CD8-positive, alpha-beta memory T cell (primary cell): ENCODE data around the gene EPN2. TPM values are rescaled to one million over a fixed set of nuclear protein-coding genes. Genes with fewer than 3 reads are reported as not detected.

Experiments used
- CTCF ChIA-PET: fragments of 350-600 bp; sonication (Branson Sonifier 250); formaldehyde crosslinking; loops from one replicate; lab custom pipeline; 2021; ENCODE audit warnings: antibody characterized with exemption; lab: Charles Lee
- POLR2A ChIA-PET: fragments of 350-600 bp; sonication (Branson Sonifier 250); formaldehyde crosslinking; loops from one replicate; lab custom pipeline; 2021; ENCODE audit warnings: antibody characterized with exemption; lab: Charles Lee
- DNase-seq, 5 donors: peaks; one replicate each; pipeline versions ENCODE4 v3.0.0 to v3.0.0-alpha.2; 2020 to 2022; ENCODE audit warnings: mixed read lengths in 1 of 5
- H3K27ac ChIP-seq: one replicate; pipeline ENCODE4 v1.7.0; 2013; ENCODE audit warnings: low read depth, mild to moderate bottlenecking, low read length, moderate library complexity
- H3K27me3 ChIP-seq: 2 replicates; pipeline ENCODE4 v1.7.0; 2013; ENCODE audit warnings: low read length, mild to moderate bottlenecking; ENCODE audit not compliant: insufficient read depth, poor library complexity, severe bottlenecking
- H3K36me3 ChIP-seq: 2 replicates; pipeline ENCODE4 v1.7.0; 2013; ENCODE audit warnings: mild to moderate bottlenecking, low read length, moderate library complexity; ENCODE audit not compliant: insufficient read depth
- H3K4me1 ChIP-seq: 2 replicates; pipeline ENCODE4 v1.7.0; 2013; ENCODE audit warnings: mild to moderate bottlenecking, low read length, moderate library complexity; ENCODE audit not compliant: insufficient read depth
- H3K4me3 ChIP-seq: 2 replicates; pipeline ENCODE4 v1.7.0; 2013; ENCODE audit warnings: mild to moderate bottlenecking, low read length
- H3K9me3 ChIP-seq: 2 replicates; pipeline ENCODE4 v1.7.0; 2013; ENCODE audit warnings: mild to moderate bottlenecking, low read length
- H3K27ac Mint-ChIP-seq, 8 donors: one replicate each; pipeline ENCODE4 v1.8.0; 2020 to 2021; ENCODE audit warnings: mixed read lengths in 8 of 8, mild to moderate bottlenecking in 6 of 8, inconsistent platforms in 3 of 8, moderate library complexity in 3 of 8
- H3K27me3 Mint-ChIP-seq, 2 donors: one replicate each; pipeline ENCODE4 v1.8.0; 2020 to 2021; ENCODE audit warnings: mixed read lengths in 2 of 2, mild to moderate bottlenecking in 1 of 2, moderate library complexity in 1 of 2
- H3K36me3 Mint-ChIP-seq, 3 donors: one replicate each; pipeline ENCODE4 v1.8.0; 2020 to 2021; ENCODE audit warnings: mixed read lengths in 3 of 3, inconsistent platforms in 1 of 3, mild to moderate bottlenecking in 1 of 3
- H3K4me1 Mint-ChIP-seq, 3 donors: one replicate each; pipeline ENCODE4 v1.8.0; 2020 to 2021; ENCODE audit warnings: mixed read lengths in 3 of 3, inconsistent platforms in 1 of 3, mild to moderate bottlenecking in 1 of 3
- H3K4me3 Mint-ChIP-seq, 7 donors: one replicate each; pipeline ENCODE4 v1.8.0; 2020 to 2021; ENCODE audit warnings: mixed read lengths in 7 of 7, mild to moderate bottlenecking in 6 of 7, moderate library complexity in 4 of 7, inconsistent platforms in 2 of 7
- H3K9me3 Mint-ChIP-seq, 5 donors: one replicate each; pipeline ENCODE4 v1.8.0; 2020 to 2022; ENCODE audit warnings: mixed read lengths in 5 of 5, mild to moderate bottlenecking in 3 of 5, moderate library complexity in 2 of 5, inconsistent platforms in 1 of 5
- polyA plus RNA-seq: library from polyadenylated mRNA; unstranded; fragments of 300-500 nt; fragmentation: Illumina TruSeq; gene quantifications from one replicate; pipeline ENCODE4 v1.2.3, GENCODE V29; 2021
- total RNA-seq, 2 experiments: library from RNA; stranded (reverse); gene quantifications; one replicate each; pipeline ENCODE4 v1.2.3, GENCODE V29; 2021

EPN2 gene
- total and polyA plus RNA-seq, 3 experiments from 2014 or later, result 9.0 to 10.4 (median 9.7) TPM

- no peaks in the 10 kb centered on the region for H3K36me3 ChIP-seq
- ChIA-PET CTCF (no interaction called here), POLR2A (no interaction called here)
- Mint-ChIP-seq H3K36me3 (peaks cover 0 to 3% (median 1%) of the 10 kb centered on the region in 3 donors), H3K9me3 (no peaks in the 10 kb centered on the region), H3K27ac (no peak overlapping the region), H3K4me3 (no peak overlapping the region), H3K27me3 (peaks cover 0 to 7% of the 10 kb centered on the region in 2 donors), H3K4me1 (peaks cover 0 to 12% (median 7%) of the 10 kb centered on the region in 3 donors)
- H3K9me3 ChIP-seq, result no peaks in the 10 kb centered on the region
- no peak for DNase-seq
- H3K27me3 ChIP-seq, result no peaks in the 10 kb centered on the region
- no peaks in the 10 kb centered on the region for H3K4me1 ChIP-seq
- no peak overlapping the region for H3K27ac ChIP-seq
- H3K4me3 ChIP-seq, result no peak overlapping the region
These were observed 55.2 kb downstream of the EPN2 start for GRCh38 chr17:19292377-19292711.

GRCh38 chr17:19294443-19294842, 57.3 kb downstream of the EPN2 start:
- Mint-ChIP-seq H3K36me3 (no peaks in the 10 kb centered on the region), H3K9me3 (no peaks in the 10 kb centered on the region), H3K27me3 (peaks cover 0 to 7% of the 10 kb centered on the region in 2 donors), H3K27ac (no peak overlapping the region), H3K4me1 (peaks cover 0 to 6% (median 5%) of the 10 kb centered on the region in 3 donors), H3K4me3 (no peak overlapping the region)
- ChIA-PET POLR2A (no interaction called here), CTCF (no interaction called here)
- Histone ChIP-seq H3K36me3 (no peaks in the 10 kb centered on the region), H3K4me3 (no peak overlapping the region), H3K27me3 (no peaks in the 10 kb centered on the region), H3K9me3 (no peaks in the 10 kb centered on the region), H3K27ac (no peak overlapping the region), H3K4me1 (no peaks in the 10 kb centered on the region)
- no peak for DNase-seq

- Mint-ChIP-seq H3K36me3 (no peaks in the 10 kb centered on the region), H3K27ac (no peak overlapping the region), H3K4me1 (peaks cover 0 to 1% (median 0%) of the 10 kb centered on the region in 3 donors), H3K27me3 (peaks cover 0 to 9% of the 10 kb centered on the region in 2 donors), H3K9me3 (no peaks in the 10 kb centered on the region), H3K4me3 (no peak overlapping the region)
- H3K4me1 ChIP-seq, result no peaks in the 10 kb centered on the region
- no peaks in the 10 kb centered on the region for H3K36me3 ChIP-seq
- no peaks in the 10 kb centered on the region for H3K27me3 ChIP-seq
- ChIA-PET CTCF (no interaction called here), POLR2A (no interaction called here)
- no peak overlapping the region for H3K27ac ChIP-seq
- H3K4me3 ChIP-seq, result no peak overlapping the region
- no peaks in the 10 kb centered on the region for H3K9me3 ChIP-seq
- no peak for DNase-seq
These were observed 58.4 kb downstream of the EPN2 start for GRCh38 chr17:19295473-19296135.

GRCh38 chr17:19296786-19297778, 59.9 kb downstream of the EPN2 start:
- Mint-ChIP-seq H3K36me3 (no peaks in the 10 kb centered on the region), H3K9me3 (no peaks in the 10 kb centered on the region), H3K27me3 (peaks cover 0 to 8% of the 10 kb centered on the region in 2 donors), H3K4me1 (no peaks in the 10 kb centered on the region), H3K4me3 (no peak overlapping the region), H3K27ac (peak overlapping the region in 1 of 8 donors; percentile 33)
- no peaks in the 10 kb centered on the region for H3K4me1 ChIP-seq
- H3K27ac ChIP-seq, result no peak overlapping the region
- no peak overlapping the region for H3K4me3 ChIP-seq
- POLR2A ChIA-PET, result no interaction called here
- no peaks in the 10 kb centered on the region for H3K27me3 ChIP-seq
- H3K9me3 ChIP-seq, result no peaks in the 10 kb centered on the region
- no peaks in the 10 kb centered on the region for H3K36me3 ChIP-seq
- CTCF ChIA-PET, result no interaction called here
- no peak for DNase-seq

- CTCF ChIA-PET, result no interaction called here
- H3K9me3 ChIP-seq, result no peaks in the 10 kb centered on the region
- POLR2A ChIA-PET, result no interaction called here
These were observed 61.5 kb downstream of the EPN2 start for GRCh38 chr17:19298569-19299213.

GRCh38 chr17:19299214-19299747, 62.1 kb downstream of the EPN2 start:
- H3K27me3 ChIP-seq, result no peaks in the 10 kb centered on the region
- ChIA-PET CTCF (interaction anchor here (0.7 kb wide), 1 partner anchor 52 kb away, joined by 3 read pairs; no protein-coding TSS in a partner anchor), POLR2A (no interaction called here)
- H3K27ac ChIP-seq, result no peak overlapping the region
- Mint-ChIP-seq H3K9me3 (no peaks in the 10 kb centered on the region), H3K36me3 (no peaks in the 10 kb centered on the region), H3K27me3 (peaks cover 0 to 6% of the 10 kb centered on the region in 2 donors), H3K27ac (no peak overlapping the region), H3K4me1 (no peaks in the 10 kb centered on the region), H3K4me3 (no peak overlapping the region)
- no peak for DNase-seq
- no peaks in the 10 kb centered on the region for H3K4me1 ChIP-seq
- no peak overlapping the region for H3K4me3 ChIP-seq
- no peaks in the 10 kb centered on the region for H3K9me3 ChIP-seq
- no peaks in the 10 kb centered on the region for H3K36me3 ChIP-seq

More at GRCh38 chr17:19298569-19299213, 61.5 kb downstream of the EPN2 start:
- H3K27me3 Mint-ChIP-seq, result peaks cover 0 to 6% of the 10 kb centered on the region in 2 donors
- no peaks in the 10 kb centered on the region for H3K4me1 Mint-ChIP-seq
- H3K4me3 ChIP-seq, result no peak overlapping the region
- H3K4me1 ChIP-seq, result no peaks in the 10 kb centered on the region
- H3K27me3 ChIP-seq, result no peaks in the 10 kb centered on the region
- H3K9me3 Mint-ChIP-seq, result no peaks in the 10 kb centered on the region
- H3K27ac ChIP-seq, result no peak overlapping the region
- H3K36me3 Mint-ChIP-seq, result no peaks in the 10 kb centered on the region
- H3K4me3 Mint-ChIP-seq, result no peak overlapping the region
- H3K27ac Mint-ChIP-seq, result no peak overlapping the region
- no peak for DNase-seq
- no peaks in the 10 kb centered on the region for H3K36me3 ChIP-seq

GRCh38 chr17:19299866-19300265, 62.7 kb downstream of the EPN2 start:
- H3K36me3 ChIP-seq, result no peaks in the 10 kb centered on the region
- peaks cover 0 to 6% of the 10 kb centered on the region in 2 donors for H3K27me3 Mint-ChIP-seq
- H3K4me1 Mint-ChIP-seq, result no peaks in the 10 kb centered on the region
- no peaks in the 10 kb centered on the region for H3K27me3 ChIP-seq
- ChIA-PET POLR2A (no interaction called here), CTCF (interaction anchor here (0.7 kb wide), 1 partner anchor 53 kb away, joined by 3 read pairs; no protein-coding TSS in a partner anchor)
- H3K4me3 ChIP-seq, result no peak overlapping the region
- H3K27ac ChIP-seq, result no peak overlapping the region
- H3K4me1 ChIP-seq, result no peaks in the 10 kb centered on the region
- DNase-seq, result no peak
- no peak overlapping the region for H3K4me3 Mint-ChIP-seq
- H3K27ac Mint-ChIP-seq, result no peak overlapping the region
- no peaks in the 10 kb centered on the region for H3K9me3 ChIP-seq
- H3K36me3 Mint-ChIP-seq, result no peaks in the 10 kb centered on the region
- H3K9me3 Mint-ChIP-seq, result no peaks in the 10 kb centered on the region
